Measurements from ENCODE around the gene RYR2.
A peak's percentile ranks its signal among the peaks of the same experiment; 100 is the strongest.

RYR2 gene

DNA sequence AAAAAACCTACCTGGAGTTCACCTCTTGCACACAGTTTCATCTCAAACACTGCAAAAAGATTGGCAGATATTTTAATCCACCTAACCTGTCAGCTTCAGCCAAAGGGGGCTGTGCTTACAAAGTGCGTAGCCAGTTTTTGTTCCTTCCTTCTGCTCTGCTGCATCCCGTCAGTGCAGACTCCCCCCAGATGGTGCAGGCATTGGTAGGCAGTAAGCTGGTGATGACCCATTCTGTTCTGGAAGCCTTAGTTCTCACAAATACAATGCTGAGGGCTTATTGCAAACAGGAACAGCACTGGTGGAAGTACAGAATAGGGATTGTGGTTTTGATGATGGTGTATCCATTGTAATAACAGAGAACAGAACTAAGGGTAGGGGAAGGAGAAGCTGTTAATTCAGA, 239.5 kb downstream of the RYR2 start:
- no peak for ATAC-seq
- TF ChIP-seq, protein P1, sequence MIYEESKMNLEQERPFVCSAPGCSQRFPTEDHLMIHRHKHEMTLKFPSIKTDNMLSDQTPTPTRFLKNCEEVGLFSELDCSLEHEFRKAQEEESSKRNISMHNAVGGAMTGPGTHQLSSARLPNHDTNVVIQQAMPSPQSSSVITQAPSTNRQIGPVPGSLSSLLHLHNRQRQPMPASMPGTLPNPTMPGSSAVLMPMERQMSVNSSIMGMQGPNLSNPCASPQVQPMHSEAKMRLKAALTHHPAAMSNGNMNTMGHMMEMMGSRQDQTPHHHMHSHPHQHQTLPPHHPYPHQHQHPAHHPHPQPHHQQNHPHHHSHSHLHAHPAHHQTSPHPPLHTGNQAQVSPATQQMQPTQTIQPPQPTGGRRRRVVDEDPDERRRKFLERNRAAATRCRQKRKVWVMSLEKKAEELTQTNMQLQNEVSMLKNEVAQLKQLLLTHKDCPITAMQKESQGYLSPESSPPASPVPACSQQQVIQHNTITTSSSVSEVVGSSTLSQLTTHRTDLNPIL (CRISPR knock-in tag; IDR thresholded peaks at IDR 0.05; ENCODE audit: low read depth): no peak
- TF ChIP-seq ARNTL (CRISPR knock-in tag; IDR thresholded peaks at IDR 0.05; ENCODE audit: borderline replicate concordance, low read depth) (no peak), ISL1 (CRISPR knock-in tag; IDR thresholded peaks at IDR 0.05) (no peak), ZNF565 (CRISPR knock-in tag; conservative IDR thresholded peaks at IDR 0.05; ENCODE audit: low read depth) (no peak), ZNF8 (CRISPR knock-in tag; IDR thresholded peaks at IDR 0.05) (no peak), ZFP3 (CRISPR knock-in tag; IDR thresholded peaks at IDR 0.05) (no peak)
- TF ChIP-seq, protein P2, sequence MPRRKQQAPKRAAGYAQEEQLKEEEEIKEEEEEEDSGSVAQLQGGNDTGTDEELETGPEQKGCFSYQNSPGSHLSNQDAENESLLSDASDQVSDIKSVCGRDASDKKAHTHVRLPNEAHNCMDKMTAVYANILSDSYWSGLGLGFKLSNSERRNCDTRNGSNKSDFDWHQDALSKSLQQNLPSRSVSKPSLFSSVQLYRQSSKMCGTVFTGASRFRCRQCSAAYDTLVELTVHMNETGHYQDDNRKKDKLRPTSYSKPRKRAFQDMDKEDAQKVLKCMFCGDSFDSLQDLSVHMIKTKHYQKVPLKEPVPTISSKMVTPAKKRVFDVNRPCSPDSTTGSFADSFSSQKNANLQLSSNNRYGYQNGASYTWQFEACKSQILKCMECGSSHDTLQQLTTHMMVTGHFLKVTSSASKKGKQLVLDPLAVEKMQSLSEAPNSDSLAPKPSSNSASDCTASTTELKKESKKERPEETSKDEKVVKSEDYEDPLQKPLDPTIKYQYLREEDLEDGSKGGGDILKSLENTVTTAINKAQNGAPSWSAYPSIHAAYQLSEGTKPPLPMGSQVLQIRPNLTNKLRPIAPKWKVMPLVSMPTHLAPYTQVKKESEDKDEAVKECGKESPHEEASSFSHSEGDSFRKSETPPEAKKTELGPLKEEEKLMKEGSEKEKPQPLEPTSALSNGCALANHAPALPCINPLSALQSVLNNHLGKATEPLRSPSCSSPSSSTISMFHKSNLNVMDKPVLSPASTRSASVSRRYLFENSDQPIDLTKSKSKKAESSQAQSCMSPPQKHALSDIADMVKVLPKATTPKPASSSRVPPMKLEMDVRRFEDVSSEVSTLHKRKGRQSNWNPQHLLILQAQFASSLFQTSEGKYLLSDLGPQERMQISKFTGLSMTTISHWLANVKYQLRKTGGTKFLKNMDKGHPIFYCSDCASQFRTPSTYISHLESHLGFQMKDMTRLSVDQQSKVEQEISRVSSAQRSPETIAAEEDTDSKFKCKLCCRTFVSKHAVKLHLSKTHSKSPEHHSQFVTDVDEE (CRISPR knock-in tag; IDR thresholded peaks at IDR 0.05): no peak

DNA sequence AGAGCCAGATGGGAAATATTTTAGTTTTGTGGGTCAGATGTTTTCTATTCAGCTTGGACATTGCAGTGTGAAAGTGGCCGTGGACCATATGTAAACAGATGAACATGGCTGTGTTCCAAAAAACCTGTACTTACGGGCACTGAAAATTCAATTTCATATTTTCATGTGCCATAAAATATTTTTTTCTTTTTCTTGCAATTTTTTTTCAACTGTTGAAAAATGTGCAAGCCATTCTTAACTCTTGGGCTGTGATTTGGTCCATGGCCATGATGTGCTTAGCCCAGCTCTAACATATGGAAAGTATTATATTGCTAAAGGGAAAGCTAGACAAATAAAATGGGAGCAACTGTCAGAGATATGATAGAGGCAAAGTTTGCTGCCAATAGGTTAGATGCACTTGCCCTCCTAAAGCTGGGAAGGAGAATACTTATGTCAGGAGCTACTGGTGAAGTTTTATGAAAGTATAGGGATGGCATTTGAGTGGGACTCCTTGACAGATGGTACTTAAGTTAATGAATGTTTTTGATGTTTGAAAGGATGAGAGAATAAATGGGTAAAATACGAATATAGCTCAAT, 240.3 kb downstream of the RYR2 start:
- no peak; the same call in 2 of the 3 replicates for ATAC-seq

More for the DNA sequence above, 240.3 kb downstream of the RYR2 start:
- TF ChIP-seq TOX (CRISPR knock-in tag; IDR thresholded peaks at IDR 0.05; ENCODE audit: borderline replicate concordance) (no peak), PPARA (CRISPR knock-in tag; IDR thresholded peaks at IDR 0.05; ENCODE audit: borderline replicate concordance) (no peak), ZNF70 (CRISPR knock-in tag; IDR thresholded peaks at IDR 0.05) (no peak), SNAI2 (CRISPR knock-in tag; IDR thresholded peaks at IDR 0.05) (no peak), TCF4 (CRISPR knock-in tag; IDR thresholded peaks at IDR 0.05; ENCODE audit: borderline replicate concordance) (peak; percentile 64; the same call in 1 of the 2 replicates), ESRRG (CRISPR knock-in tag; IDR thresholded peaks at IDR 0.05) (no peak), ZC3H10 (CRISPR knock-in tag; IDR thresholded peaks at IDR 0.05) (no peak), BACH2 (CRISPR knock-in tag; IDR thresholded peaks at IDR 0.05; ENCODE audit: borderline replicate concordance) (no peak), ZNF565 (CRISPR knock-in tag; conservative IDR thresholded peaks at IDR 0.05; ENCODE audit: low read depth) (no peak), GLIS3 (CRISPR knock-in tag; IDR thresholded peaks at IDR 0.05) (no peak), RARB (CRISPR knock-in tag; IDR thresholded peaks at IDR 0.05) (no peak), ARNTL (CRISPR knock-in tag; IDR thresholded peaks at IDR 0.05; ENCODE audit: borderline replicate concordance, low read depth) (no peak), CSDC2 (CRISPR knock-in tag; IDR thresholded peaks at IDR 0.05) (no peak)
- TF ChIP-seq, protein P3, sequence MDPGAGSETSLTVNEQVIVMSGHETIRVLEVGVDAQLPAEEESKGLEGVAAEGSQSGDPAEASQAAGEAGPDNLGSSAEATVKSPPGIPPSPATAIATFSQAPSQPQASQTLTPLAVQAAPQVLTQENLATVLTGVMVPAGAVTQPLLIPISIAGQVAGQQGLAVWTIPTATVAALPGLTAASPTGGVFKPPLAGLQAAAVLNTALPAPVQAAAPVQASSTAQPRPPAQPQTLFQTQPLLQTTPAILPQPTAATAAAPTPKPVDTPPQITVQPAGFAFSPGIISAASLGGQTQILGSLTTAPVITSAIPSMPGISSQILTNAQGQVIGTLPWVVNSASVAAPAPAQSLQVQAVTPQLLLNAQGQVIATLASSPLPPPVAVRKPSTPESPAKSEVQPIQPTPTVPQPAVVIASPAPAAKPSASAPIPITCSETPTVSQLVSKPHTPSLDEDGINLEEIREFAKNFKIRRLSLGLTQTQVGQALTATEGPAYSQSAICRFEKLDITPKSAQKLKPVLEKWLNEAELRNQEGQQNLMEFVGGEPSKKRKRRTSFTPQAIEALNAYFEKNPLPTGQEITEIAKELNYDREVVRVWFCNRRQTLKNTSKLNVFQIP (CRISPR knock-in tag; IDR thresholded peaks at IDR 0.05; ENCODE audit: borderline replicate concordance, low read depth): no peak
- TF ChIP-seq, protein P4, sequence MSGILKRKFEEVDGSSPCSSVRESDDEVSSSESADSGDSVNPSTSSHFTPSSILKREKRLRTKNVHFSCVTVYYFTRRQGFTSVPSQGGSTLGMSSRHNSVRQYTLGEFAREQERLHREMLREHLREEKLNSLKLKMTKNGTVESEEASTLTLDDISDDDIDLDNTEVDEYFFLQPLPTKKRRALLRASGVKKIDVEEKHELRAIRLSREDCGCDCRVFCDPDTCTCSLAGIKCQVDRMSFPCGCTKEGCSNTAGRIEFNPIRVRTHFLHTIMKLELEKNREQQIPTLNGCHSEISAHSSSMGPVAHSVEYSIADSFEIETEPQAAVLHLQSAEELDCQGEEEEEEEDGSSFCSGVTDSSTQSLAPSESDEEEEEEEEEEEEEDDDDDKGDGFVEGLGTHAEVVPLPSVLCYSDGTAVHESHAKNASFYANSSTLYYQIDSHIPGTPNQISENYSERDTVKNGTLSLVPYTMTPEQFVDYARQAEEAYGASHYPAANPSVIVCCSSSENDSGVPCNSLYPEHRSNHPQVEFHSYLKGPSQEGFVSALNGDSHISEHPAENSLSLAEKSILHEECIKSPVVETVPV (CRISPR knock-in tag; IDR thresholded peaks at IDR 0.05): no peak
- TF ChIP-seq, protein P2 (CRISPR knock-in tag; IDR thresholded peaks at IDR 0.05): peak; percentile 49; the same call in 1 of the 2 replicates
- TF ChIP-seq, protein P5, sequence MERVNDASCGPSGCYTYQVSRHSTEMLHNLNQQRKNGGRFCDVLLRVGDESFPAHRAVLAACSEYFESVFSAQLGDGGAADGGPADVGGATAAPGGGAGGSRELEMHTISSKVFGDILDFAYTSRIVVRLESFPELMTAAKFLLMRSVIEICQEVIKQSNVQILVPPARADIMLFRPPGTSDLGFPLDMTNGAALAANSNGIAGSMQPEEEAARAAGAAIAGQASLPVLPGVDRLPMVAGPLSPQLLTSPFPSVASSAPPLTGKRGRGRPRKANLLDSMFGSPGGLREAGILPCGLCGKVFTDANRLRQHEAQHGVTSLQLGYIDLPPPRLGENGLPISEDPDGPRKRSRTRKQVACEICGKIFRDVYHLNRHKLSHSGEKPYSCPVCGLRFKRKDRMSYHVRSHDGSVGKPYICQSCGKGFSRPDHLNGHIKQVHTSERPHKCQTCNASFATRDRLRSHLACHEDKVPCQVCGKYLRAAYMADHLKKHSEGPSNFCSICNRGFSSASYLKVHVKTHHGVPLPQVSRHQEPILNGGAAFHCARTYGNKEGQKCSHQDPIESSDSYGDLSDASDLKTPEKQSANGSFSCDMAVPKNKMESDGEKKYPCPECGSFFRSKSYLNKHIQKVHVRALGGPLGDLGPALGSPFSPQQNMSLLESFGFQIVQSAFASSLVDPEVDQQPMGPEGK (CRISPR knock-in tag; IDR thresholded peaks at IDR 0.05; ENCODE audit: borderline replicate concordance): no peak
